Nephron (organoid): ENCODE data around the gene ANKRD44.

Experiments used
- H3K27ac Mint-ChIP-seq, 3 experiments: 2 replicates each; pipeline ENCODE4 v1.8.0; 2020; ENCODE audit warnings: mixed read lengths in 3 of 3, mild to moderate bottlenecking in 2 of 3, moderate library complexity in 1 of 3
- H3K27me3 Mint-ChIP-seq: 2 replicates; pipeline ENCODE4 v1.8.0; 2021; ENCODE audit warnings: low read depth, mild to moderate bottlenecking, moderate library complexity, mixed read lengths
- H3K36me3 Mint-ChIP-seq: 2 replicates; pipeline ENCODE4 v1.8.0; 2020; ENCODE audit warnings: low read depth, mixed read lengths
- H3K4me1 Mint-ChIP-seq: 2 replicates; pipeline ENCODE4 v1.8.0; 2020; ENCODE audit warnings: mixed read lengths
- H3K4me3 Mint-ChIP-seq, 3 experiments: 2 replicates each; pipeline ENCODE4 v1.8.0; 2020; ENCODE audit warnings: mild to moderate bottlenecking in 3 of 3, mixed read lengths in 3 of 3, moderate library complexity in 2 of 3
- H3K9me3 Mint-ChIP-seq: 2 replicates; pipeline ENCODE4 v1.8.0; 2020; ENCODE audit warnings: mixed read lengths
- CTCF ChIP-seq, 3 experiments: fragments of 200-600 bp; sonication (generic); IDR thresholded peaks; one replicate each; pipeline ENCODE4 v1.5.0; 2021; ENCODE audit warnings: antibody characterized with exemption in 3 of 3; ENCODE audit not compliant: unreplicated experiment in 3 of 3

ANKRD44 gene

GRCh38 chr2:197207598-197207997 lies 103.0 kb downstream of the ANKRD44 start:
- Mint-ChIP-seq H3K4me3 (no peak overlapping the region), H3K27ac (peak overlapping the region; percentile 8 to 33 (median 25)), H3K4me1 (peaks cover 85% of the 10 kb centered on the region), H3K27me3 (no peaks in the 10 kb centered on the region), H3K9me3 (no peaks in the 10 kb centered on the region), H3K36me3 (no peaks in the 10 kb centered on the region)
- TF ChIP-seq CTCF (IDR thresholded peaks at IDR 0.05; ENCODE audit: unreplicated experiment in 3 of 3): no peak

DNA sequence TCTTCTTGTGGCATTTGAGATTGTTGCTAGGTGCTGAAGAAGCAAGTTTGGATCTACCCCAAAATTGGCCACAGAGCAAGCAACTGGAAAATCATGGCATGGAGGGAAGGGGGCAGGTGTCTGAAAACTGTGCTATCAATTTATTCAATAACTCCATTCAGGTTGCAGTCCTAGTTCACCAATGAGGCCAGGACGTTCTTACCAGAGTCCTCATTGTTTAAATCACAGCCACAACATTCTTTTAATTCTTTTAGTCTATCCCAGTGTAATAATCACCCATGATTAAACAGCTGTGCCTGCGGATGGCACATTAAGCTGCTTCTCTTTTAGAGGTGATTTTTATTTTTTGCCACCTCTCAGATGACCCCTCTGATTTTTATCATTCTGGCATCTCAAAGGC lies 103.5 kb downstream of the ANKRD44 start:
- no peak overlapping the region for H3K4me3 Mint-ChIP-seq
- H3K27ac Mint-ChIP-seq: peak overlapping the region; percentile 8 to 33 (median 25)
- H3K36me3 Mint-ChIP-seq: no peaks in the 10 kb centered on the region
- H3K9me3 Mint-ChIP-seq: no peaks in the 10 kb centered on the region
- TF ChIP-seq CTCF (IDR thresholded peaks at IDR 0.05; ENCODE audit: unreplicated experiment in 3 of 3): no peak
- no peaks in the 10 kb centered on the region for H3K27me3 Mint-ChIP-seq
- H3K4me1 Mint-ChIP-seq: peaks cover 83% of the 10 kb centered on the region

- H3K4me1 Mint-ChIP-seq: peaks cover 75% of the 10 kb centered on the region
- H3K9me3 Mint-ChIP-seq: no peaks in the 10 kb centered on the region
- H3K27ac Mint-ChIP-seq: peak overlapping the region in 1 of 3 experiments; percentile 65
- H3K36me3 Mint-ChIP-seq: no peaks in the 10 kb centered on the region
- TF ChIP-seq CTCF (IDR thresholded peaks at IDR 0.05; ENCODE audit: unreplicated experiment in 3 of 3): no peak
- H3K27me3 Mint-ChIP-seq: no peaks in the 10 kb centered on the region
- no peak overlapping the region for H3K4me3 Mint-ChIP-seq
Measured at GRCh38 chr2:197205585-197206215, 104.9 kb downstream of the ANKRD44 start.

DNA sequence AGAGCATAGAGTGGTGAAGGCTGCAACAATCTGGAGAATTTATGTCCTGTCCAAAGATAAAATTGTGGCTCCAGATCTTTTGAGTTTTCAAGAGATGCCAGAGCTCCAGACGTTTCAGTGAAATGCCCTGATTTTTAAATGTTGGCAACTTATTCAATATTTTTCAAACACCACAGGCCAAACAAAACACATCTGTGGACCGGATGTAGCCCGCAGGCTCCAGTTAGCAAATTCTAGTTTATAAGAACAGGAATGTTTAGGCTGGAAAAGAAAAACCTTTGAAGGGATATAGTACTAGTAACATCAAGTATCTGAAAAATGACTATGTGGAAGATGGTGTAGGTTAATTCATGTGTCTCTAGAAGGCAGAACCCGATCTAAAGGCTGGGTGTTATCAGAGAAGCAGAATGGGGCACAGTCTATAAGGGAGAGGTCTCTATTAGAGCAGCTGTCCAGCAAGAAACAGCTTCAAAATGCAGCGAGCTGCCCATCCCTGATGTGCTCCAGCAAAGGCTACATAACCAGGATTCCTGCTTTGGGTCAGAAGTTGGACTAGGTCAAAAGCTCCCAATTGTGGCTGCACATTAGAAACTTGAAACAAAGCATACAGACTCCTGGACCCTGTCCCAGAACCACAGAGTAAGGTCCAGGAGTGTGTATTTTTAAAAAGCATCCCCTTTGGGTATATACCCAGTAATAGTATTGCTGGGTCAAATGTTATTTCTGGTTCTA lies 105.9 kb downstream of the ANKRD44 start:
- no peak for TF ChIP-seq CTCF (IDR thresholded peaks at IDR 0.05; ENCODE audit: unreplicated experiment in 3 of 3)
- H3K4me1 Mint-ChIP-seq: peaks cover 75% of the 10 kb centered on the region
- H3K9me3 Mint-ChIP-seq: no peaks in the 10 kb centered on the region
- H3K27ac Mint-ChIP-seq: peak overlapping the region in 2 of 3 experiments; percentile 10 to 65
- H3K4me3 Mint-ChIP-seq: no peak overlapping the region
- H3K36me3 Mint-ChIP-seq: no peaks in the 10 kb centered on the region
- H3K27me3 Mint-ChIP-seq: no peaks in the 10 kb centered on the region

DNA sequence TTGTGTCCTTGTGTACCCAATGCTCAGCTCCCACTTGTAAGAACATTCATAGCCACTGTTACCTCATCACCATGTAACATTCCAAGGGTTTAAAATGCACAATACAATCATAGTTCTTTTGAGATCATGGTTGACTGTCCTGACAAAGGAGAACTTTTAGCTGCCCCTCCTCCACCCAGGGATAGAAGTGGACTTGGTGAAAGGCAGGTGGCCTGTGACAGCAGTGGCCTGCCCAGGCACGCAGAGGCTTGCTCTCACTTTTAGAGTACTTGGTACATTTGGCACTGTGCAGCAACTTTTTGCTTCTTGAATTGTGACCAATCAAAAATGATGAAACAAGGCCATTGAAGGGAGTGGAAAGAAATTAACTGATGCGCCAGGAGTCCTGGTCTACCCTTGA lies 108.7 kb downstream of the ANKRD44 start:
- H3K4me3 Mint-ChIP-seq: no peak overlapping the region
- H3K27ac Mint-ChIP-seq: no peak overlapping the region
- H3K27me3 Mint-ChIP-seq: no peaks in the 10 kb centered on the region
- H3K36me3 Mint-ChIP-seq: no peaks in the 10 kb centered on the region
- TF ChIP-seq CTCF (IDR thresholded peaks at IDR 0.05; ENCODE audit: unreplicated experiment in 3 of 3): no peak
- H3K9me3 Mint-ChIP-seq: no peaks in the 10 kb centered on the region
- H3K4me1 Mint-ChIP-seq: peaks cover 74% of the 10 kb centered on the region

- H3K36me3 Mint-ChIP-seq: no peaks in the 10 kb centered on the region
- H3K27me3 Mint-ChIP-seq: no peaks in the 10 kb centered on the region
- peaks cover 74% of the 10 kb centered on the region for H3K4me1 Mint-ChIP-seq
- no peak overlapping the region for H3K4me3 Mint-ChIP-seq
- no peaks in the 10 kb centered on the region for H3K9me3 Mint-ChIP-seq
- no peak for TF ChIP-seq CTCF (IDR thresholded peaks at IDR 0.05; ENCODE audit: unreplicated experiment in 3 of 3)
- H3K27ac Mint-ChIP-seq: peak overlapping the region in 2 of 3 experiments; percentile 2 to 29
Measured at GRCh38 chr2:197200762-197201058, 109.9 kb downstream of the ANKRD44 start.
